Activated T-cell treated with anti-CD3 and anti-CD28 coated beads for 1 hour (primary cell): ENCODE data around the gene FAM222B.
"Not testable (repeated sequence)": the region's sequence is repeated elsewhere in the genome, so short reads cannot be mapped to it uniquely, and the experiment has no call there.

Source experiments
- DNase-seq: peaks from one replicate; pipeline ENCODE4 v3.0.0-alpha.2; 2020; ENCODE audit warnings: low read depth

Gene FAM222B

DNA sequence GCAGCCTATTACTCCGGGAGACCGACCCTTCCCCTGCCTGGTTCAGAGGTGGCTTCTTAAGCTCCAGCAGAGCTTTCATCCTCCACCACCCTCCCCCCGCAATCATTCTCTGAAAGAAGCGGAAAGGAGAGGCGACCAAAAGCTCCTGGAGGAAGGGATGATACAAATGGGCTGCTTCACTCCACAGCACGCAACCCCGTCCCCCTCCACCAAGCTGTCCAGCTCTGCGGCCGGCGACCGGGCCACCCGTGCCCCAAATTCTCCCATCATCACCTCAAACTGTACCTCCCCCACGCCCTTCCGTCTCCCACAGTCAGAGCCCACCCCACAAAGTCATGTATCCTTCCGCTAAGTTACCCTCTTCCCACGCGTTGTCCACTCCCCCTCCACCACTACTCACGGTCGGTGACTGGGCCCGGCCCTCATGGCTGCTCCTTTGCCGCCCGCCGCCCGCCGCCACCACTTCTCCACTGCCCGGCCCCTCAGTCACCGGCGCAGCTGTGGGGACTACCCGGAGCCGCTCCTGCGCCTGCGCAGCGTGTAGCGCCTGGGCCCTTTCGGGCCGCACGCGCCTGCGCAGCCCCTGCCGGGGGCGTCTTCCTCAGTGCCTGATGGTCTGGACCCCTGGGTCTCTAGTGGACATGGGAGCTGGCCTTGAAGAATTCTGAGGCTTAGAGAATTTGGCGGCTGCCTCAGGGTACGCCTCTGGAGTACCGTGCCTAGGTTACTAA lies at the start of gene FAM222B:
TSS of gene FAM222B (minus strand) at position 509 of the 731 bp plus-strand sequence. CDS start 76,123 bp downstream, outside the sequence.
- DNase-seq = peak; percentile 76

DNA sequence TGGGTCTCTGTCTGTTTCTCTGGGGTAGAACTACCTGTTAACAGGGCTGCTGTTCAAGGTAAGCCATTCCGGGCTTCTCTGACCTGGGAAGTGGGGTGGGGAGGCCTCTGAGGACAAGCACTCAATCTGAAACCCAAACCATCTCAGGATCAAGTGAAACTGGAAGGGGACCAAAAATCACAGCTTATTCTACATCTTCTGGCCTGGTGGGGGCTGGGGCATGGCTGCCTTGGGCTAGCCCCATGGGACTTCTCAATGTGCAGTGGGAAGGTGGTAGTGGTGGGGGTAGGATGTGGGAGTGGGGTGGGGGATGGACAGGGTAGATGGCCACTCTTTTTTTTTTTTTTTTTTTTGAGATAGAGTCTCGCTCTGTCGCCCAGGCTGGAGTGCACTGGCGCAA lies 49.4 kb upstream of the FAM222B start:
- DNase-seq = no peak

DNA sequence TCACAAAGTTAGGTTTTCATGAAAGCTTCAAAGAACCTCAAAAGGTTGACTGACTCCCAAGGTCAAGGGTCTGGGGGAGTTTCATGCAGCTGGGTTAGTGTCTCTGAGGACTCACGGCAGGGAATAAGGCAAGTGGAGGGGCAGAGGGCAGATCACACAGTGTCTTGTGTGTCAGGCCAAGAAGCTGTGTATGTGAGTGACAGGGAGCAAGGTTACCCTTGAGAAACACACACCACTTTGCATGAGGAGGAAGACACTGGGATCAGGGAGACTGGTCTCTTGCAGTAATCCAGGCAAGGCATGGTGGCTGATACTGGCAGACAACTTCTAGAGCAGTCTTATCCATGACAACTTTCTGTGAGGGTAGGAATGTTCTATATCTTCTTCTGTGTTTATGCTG lies 48.6 kb upstream of the FAM222B start:
- DNase-seq = no peak

- DNase-seq = no peak
These were observed 47.4 kb upstream of the FAM222B start for GRCh38 chr17:28889996-28890395.

- DNase-seq = no peak
These were observed 46.2 kb upstream of the FAM222B start for GRCh38 chr17:28888832-28889231.

- DNase-seq = no peak
These were observed 45.4 kb upstream of the FAM222B start for GRCh38 chr17:28887871-28888471.

DNA sequence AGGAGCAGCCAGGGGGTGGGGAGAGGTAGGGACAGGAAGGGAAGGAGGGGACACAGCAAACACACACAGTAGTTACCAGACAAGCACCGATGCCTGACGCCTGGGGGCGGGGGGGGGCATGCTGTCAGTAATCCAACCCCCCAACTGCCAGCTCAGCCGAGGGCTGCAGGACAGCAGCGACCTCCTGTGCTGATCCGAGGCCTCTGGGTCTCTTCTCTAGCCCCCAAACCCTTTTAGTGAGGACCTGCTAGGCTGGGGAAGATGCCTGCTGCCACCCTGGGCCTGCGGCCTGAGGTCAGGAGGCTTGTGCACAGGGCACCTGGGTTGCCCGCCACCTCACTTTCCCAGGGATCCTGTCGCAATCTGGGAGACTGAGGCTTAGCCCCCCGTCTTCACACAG lies 43.4 kb upstream of the FAM222B start:
- DNase-seq = no peak

- DNase-seq = no peak
These were observed 42.8 kb upstream of the FAM222B start for GRCh38 chr17:28885363-28885762.

- DNase-seq = no peak
These were observed 41.5 kb upstream of the FAM222B start for GRCh38 chr17:28883967-28884702.

GRCh38 chr17:28882154-28882895 lies 39.7 kb upstream of the FAM222B start:
- DNase-seq = no peak

DNA sequence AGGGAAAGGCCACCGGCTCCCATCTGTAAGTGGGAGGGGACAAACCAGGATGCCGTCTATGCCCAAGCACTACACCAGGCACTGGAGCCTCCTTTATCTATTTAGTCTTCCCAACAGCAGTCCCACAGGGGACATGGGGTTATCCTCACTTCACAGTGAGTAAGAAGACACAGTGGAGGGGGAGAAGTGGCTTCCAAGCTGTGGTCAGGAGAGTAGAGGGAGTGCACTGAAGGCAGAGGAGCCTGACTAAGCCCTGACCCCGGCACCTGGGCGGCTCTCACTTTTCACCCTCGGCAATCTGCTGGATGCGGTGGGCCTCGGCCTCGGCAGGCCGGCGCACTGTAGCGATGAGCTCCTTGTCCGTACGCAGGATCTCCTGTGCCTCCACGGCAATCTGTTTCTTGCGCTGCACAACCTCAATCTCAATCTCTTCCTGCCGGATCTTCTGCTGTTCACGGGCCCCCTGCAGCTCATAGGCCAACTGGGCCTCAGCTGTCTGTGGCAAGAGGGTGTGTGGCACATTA lies 39.0 kb upstream of the FAM222B start:
- no peak for DNase-seq

DNA sequence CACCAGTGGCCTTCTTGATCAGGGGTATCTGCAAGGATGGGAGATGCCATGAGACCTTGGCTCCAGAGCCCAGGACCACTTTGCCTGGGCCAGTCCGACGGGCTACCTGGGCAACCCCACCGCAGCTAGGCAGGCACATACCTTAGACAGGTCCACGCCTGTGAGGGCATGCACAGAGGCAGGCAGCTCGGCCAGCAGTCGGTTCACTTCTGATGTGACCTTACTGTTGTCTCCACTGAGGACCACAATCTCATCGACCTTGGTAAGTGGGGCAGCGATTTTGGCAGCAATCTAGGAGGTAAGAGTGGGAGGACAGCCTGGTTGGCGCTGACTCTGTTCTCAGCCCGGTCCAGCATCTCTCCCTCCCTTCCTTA lies 38.0 kb upstream of the FAM222B start:
- DNase-seq = no peak

DNA sequence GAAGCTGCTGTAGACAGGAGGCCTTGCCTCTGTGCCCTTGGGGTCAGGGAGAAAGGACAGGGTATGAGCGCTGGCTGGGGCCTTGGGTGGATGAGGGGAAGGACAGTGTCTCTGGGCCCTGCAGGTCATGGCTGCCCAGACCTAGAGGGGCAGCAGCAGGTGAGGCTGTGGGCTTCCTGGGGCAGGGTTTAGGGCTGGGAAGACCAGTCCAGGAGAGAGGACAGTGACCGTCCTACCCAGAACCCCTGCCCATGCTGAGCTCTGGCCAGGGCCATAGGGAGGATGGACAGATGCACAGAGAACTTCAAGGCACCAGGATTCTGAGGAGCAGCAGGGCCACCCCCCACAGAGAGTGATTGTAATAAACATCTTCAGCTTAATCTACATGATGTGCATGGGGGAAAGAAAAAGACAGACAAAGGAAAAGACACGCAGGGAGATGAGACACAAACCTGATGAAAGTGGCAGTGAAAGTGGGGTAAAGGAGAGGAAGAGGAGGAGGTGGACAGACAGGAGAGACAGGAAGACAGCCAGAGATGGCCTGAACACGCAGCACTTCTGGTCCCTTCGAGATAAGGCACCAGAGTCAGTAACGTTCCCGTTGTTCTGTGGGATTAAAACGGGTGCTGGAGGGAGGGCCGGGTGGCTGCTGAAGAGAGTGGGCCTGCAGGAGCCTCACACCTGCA lies 37.4 kb upstream of the FAM222B start:
- DNase-seq = no peak

DNA sequence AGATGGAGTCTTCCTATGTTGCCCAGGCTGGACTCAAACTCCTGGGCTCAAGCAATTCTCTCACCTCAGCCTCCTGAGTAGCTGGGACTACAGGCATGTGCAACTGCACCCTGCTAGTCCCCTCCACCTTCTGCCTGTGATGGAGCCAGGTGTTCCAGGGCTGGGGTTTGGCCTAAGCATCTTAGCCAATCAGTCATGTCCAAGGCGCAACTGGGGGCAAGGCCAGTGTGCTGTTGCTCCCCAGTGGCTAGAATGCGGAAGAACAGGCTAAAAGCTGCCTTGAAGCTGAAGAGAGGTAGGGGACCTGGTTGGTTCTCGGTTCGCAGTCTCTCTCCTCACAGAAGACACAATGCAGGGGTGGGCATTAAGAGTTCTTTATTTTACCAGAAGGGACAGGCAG lies 36.4 kb upstream of the FAM222B start:
- no peak for DNase-seq

- DNase-seq = no peak
These were observed 35.7 kb upstream of the FAM222B start for GRCh38 chr17:28878158-28878910.

GRCh38 chr17:28877150-28877711 lies 34.6 kb upstream of the FAM222B start:
- DNase-seq = not testable (repeated sequence)

GRCh38 chr17:28875848-28876550 lies 33.4 kb upstream of the FAM222B start:
- no peak for DNase-seq

DNA sequence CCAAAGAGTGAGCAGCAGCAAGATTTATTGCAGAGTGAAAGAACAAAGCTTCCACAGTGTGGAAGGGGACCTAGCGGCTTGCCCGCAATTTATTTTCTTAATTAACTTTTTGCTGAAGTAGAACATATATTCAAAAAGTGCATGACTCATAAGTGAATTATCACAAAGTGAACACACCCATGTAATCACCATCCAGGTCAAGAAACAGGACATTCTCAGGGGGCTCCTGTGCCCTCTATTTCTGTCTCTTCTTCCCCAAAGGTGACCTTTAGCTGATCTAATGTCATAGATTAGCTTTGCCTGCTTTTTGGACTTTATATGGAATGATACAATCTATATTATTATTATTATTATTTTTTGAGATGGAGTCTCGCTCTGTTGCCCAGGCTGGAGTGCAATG lies 32.2 kb upstream of the FAM222B start:
- DNase-seq = no peak

- no peak for DNase-seq
These were observed 31.2 kb upstream of the FAM222B start for GRCh38 chr17:28873839-28874238.

- peak; percentile 17 for DNase-seq
These were observed 28.5 kb upstream of the FAM222B start for GRCh38 chr17:28871056-28871579.
